GM12874 (cell line): ENCODE measurements around the gene ITGA1.

ENCODE experiments used
- CTCF ChIP-seq: IDR thresholded peaks from 2 replicates; pipeline ENCODE4 v1.5.1; 2011; ENCODE audit warnings: low read depth, mild to moderate bottlenecking, control low read depth, low read length, moderate library complexity; ENCODE audit not compliant: insufficient read depth

The ITGA1 gene

DNA sequence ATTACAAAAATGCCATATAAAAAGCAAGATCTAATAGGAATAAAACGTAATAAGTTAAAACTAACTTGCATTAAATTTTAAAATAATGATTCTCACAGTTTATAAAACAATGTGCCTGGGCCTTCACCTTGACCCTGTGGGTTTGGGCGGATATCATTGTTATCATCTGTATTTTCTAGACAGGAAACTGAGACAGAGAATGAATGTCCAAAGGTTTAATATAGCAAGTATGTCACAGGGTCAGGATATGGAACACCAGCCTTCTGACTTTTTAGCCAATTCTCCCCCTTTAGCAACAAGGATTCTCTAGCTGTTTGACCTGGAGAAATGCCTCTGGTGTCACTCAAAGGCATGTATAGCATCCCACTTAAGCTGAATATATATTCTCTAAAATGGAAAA, 67.2 kb downstream of the ITGA1 start:
- no peak for TF ChIP-seq CTCF

DNA sequence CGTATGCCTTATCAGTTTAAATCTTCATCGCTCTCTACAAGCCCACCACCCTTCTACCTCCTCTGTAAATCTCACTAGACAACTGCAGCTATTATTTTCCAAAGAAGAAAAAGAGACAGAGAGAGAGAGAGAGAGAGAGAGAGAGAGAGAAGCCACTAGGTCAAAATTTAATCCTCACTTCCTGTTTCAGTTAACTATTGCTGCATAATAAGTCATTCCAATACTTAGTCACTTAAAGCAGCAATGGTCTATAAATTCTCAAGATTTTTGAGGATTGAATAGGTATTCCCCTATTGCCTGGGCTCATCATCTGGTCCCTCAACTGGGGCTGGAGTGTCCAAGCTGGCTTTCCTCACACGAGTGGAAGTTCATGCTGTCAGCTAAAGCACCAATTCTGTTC, 68.8 kb downstream of the ITGA1 start:
- no peak for TF ChIP-seq CTCF

- no peak for TF ChIP-seq CTCF
These were observed 71.9 kb downstream of the ITGA1 start for GRCh38 chr5:52859628-52860027.

- no peak for TF ChIP-seq CTCF
These were observed 73.7 kb downstream of the ITGA1 start for GRCh38 chr5:52861368-52861767.

DNA sequence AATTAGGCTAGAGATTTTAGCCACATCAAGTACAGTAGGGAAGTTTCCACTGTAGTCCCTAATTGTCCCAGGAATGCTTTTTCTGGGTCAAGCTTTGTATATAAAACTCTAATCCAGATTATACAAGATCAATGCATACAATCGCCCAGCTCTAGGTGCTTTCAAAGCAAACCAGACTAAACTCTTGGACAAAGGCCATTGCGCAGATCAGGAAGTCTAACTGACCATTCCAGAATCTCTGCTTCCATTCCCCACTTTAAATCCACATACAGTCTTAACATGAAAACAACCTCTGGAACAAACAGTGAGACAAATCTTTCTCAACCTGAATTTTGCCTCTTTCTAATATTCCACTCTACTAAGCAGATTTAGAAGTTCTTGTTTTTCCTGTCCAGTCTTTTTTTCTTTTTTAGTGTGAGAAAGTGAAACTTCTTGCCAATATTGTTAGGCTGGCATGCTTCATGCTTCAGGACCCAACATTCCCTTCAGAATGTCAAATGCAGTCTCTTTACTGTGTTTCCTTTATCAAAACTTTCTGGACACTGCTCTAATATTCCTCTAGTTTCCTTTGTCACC, 76.1 kb downstream of the ITGA1 start:
- TF ChIP-seq CTCF, result no peak

GRCh38 chr5:52864371-52864770, 76.7 kb downstream of the ITGA1 start:
- no peak for TF ChIP-seq CTCF

DNA sequence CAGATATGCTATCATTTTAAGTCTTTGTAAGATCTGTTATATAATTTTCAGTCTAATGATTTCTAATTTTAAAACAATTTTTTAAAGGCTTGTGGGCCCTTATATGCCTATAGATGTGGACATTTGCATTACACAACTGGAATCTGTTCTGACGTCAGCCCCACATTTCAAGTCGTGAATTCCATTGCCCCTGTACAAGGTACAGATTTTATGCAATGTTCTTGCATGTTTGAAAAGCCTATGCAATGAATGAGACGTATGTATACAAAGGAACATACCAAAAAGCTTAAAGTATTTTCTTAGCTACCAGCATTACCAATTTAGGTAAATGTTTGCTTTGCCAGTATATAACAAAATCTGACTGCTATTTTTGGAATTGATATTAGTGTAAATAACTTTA, 77.2 kb downstream of the ITGA1 start:
- no peak for TF ChIP-seq CTCF
